Body of pancreas (tissue), 4 donors: ENCODE measurements around the gene NF2. TPM values are rescaled to one million over a fixed set of nuclear protein-coding genes. Genes with fewer than 3 reads are reported as not detected.

Experiments used
- ATAC-seq: fragments of 150-250 bp; one replicate; pipeline ENCODE4 v1.9.1; 2016
- DNase-seq, 4 donors: peaks; one replicate each; pipeline ENCODE4 v3.0.0-alpha.2; 2019
- H3K27ac ChIP-seq, 4 donors: fragments of 200-600 bp; sonication (generic); 1 replicate in 3 of 4; 2 replicates in 1 of 4; pipeline versions ENCODE4 v1.5.1 to v1.6.1; 2016 to 2019; ENCODE audit warnings: mild to moderate bottlenecking in 1 of 4, mixed read lengths in 1 of 4, moderate library complexity in 1 of 4
- H3K27me3 ChIP-seq, 2 donors: fragments of 200-600 bp; sonication (generic); one replicate each; pipeline ENCODE4 v1.6.0; 2016; ENCODE audit warnings: mild to moderate bottlenecking in 1 of 2
- H3K36me3 ChIP-seq, 2 donors: fragments of 200-600 bp; sonication (generic); replicated peaks in 1 of 2; 2 replicates each; pipeline ENCODE4 v1.5.1; 2016; ENCODE audit warnings: low read depth in 2 of 2; ENCODE audit not compliant: insufficient read depth in 1 of 2
- H3K4me1 ChIP-seq: fragments of 200-600 bp; sonication (generic); one replicate; pipeline ENCODE4 v1.6.0; 2016
- H3K4me3 ChIP-seq, 2 donors: fragments of 200-600 bp; sonication (generic); 1 replicate in 1 of 2; 2 replicates in 1 of 2; pipeline ENCODE4 v1.5.1; 2016 to 2019
- H3K9me3 ChIP-seq, 3 donors: fragments of 200-600 bp; sonication (generic); 1 replicate in 2 of 3; 2 replicates in 1 of 3; pipeline ENCODE4 v1.5.1; 2016
- POLR2A ChIP-seq, 3 donors: fragments of 450-650 bp; IDR thresholded peaks; one replicate each; pipeline ENCODE4 v1.6.1; 2016; ENCODE audit warnings: antibody characterized with exemption in 3 of 3, mild to moderate bottlenecking in 2 of 3
- WGBS, 2 donors: methylation state at CpG; one replicate each; pipeline ENCODE4 v1.1.5; 2017; 5-methylcytosine and 5-hydroxymethylcytosine counted together
- intact Hi-C: fragments of 100-400 bp; cut with DNase I; formaldehyde crosslinking; loops from one replicate; pipeline ENCODE4 v1.15.1; 2023
- total RNA-seq, 2 donors: library from RNA; depleted of rRNA; stranded (reverse); fragments of >200 nt; gene quantifications; one replicate each; pipeline ENCODE4 v1.1.0, GENCODE V29; 2016
- TF ChIP-seq, protein P1 (sequence below), 7 experiments: fragments of 450-650 bp in 4 of 7; fragments of 200-600 bp in 3 of 7; sonication (generic) in 3 of 7; IDR thresholded peaks; one replicate each; pipeline ENCODE4 v1.5.1; 2016 to 2019; ENCODE audit warnings: antibody characterized with exemption in 7 of 7

The NF2 gene
- total RNA-seq, 2 donors from 2014 or later = 21.4 to 26.5 TPM

DNA sequence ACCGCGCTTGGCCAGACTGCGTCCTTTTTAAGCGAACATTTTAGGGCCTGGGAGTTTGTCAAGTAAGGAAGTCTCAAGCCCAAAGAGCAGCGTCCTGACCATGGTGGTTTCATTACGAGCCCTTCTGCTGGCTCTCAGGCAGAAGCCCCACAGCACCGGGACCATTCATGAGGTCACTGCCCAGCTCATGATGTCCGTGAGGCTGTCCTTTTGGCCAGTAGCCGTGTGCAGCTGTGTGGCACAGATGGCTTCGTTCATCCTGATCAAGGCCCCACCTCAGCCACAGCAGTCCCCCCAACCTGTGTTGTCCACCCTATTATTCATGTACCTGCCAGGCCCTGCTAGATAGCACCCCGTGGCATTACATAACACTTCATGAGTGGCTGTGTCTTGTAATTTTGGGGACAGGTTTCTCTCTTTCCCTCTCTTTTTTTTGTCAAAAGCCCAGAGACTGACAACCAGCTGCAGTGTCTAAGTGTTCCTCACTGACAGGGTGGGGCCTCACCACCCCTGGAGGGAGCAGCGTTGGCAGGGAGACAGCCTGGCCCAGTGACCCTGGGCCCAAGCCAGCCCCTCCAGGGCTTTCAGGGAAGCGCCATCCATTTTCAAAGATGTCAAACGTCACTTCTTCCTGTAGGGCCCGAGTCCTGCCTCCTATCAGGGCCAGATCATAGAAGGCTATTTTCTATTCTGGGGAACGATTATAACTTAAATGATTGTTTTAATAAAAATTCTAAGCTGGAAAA, 94.6 kb downstream of the NF2 start:
- whole genome bisulfite sequencing, 2 donors = 82 to 88% methylated on average over 11 to 16 of the region's 16 CpGs
- Histone ChIP-seq H3K36me3 (peaks cover 0 to 2% of the 10 kb centered on the region in 2 donors), H3K27ac (no peak overlapping the region), H3K27me3 (no peaks in the 10 kb centered on the region), H3K4me1 (peaks cover 16% of the 10 kb centered on the region), H3K9me3 (no peaks in the 10 kb centered on the region), H3K4me3 (no peak overlapping the region)
- intact Hi-C loops = loop anchor here (10.0 kb wide), 1 partner anchor 307 kb away; no protein-coding TSS in a partner anchor
- ATAC-seq = no peak
- TF ChIP-seq, protein P1, sequence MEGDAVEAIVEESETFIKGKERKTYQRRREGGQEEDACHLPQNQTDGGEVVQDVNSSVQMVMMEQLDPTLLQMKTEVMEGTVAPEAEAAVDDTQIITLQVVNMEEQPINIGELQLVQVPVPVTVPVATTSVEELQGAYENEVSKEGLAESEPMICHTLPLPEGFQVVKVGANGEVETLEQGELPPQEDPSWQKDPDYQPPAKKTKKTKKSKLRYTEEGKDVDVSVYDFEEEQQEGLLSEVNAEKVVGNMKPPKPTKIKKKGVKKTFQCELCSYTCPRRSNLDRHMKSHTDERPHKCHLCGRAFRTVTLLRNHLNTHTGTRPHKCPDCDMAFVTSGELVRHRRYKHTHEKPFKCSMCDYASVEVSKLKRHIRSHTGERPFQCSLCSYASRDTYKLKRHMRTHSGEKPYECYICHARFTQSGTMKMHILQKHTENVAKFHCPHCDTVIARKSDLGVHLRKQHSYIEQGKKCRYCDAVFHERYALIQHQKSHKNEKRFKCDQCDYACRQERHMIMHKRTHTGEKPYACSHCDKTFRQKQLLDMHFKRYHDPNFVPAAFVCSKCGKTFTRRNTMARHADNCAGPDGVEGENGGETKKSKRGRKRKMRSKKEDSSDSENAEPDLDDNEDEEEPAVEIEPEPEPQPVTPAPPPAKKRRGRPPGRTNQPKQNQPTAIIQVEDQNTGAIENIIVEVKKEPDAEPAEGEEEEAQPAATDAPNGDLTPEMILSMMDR (IDR thresholded peaks at IDR 0.05) = no peak
- TF ChIP-seq POLR2A (IDR thresholded peaks at IDR 0.05) = no peak
- DNase-seq = no peak

DNA sequence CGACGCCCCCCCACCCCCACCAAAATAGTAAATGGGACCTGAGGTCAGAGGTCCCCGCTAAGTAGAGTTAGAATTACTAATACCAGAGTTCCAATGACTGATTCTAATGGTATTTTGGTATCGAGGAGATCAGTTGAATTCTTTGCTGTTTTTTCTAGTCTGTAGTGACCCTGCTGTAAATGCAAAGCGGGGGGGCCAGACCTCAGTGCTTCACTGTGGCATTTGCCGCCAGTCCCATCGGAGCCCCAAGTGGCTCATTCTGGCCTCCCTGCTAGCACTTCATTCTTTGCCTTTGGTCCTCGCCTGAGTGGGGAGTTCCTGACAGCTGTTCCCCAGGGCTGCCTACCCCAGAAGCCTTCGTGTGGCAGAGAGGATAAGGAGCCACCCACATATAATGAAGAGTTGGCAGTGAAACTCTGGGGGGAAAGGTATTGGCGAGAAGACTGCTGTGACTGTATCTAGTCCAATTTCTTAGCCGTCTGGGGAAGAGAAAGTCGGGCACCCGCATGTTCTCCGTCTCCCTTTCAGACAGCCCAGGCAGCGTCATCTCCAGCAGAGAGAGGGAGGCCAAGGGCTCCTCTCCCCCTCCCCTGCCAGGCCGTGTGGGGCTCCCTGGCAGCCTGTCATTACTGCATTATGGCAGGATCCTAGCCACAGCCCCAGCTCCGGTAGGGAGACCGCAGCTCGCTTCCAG, 96.9 kb downstream of the NF2 start:
- ATAC-seq (no peak), DNase-seq (no peak)
- Histone ChIP-seq H3K4me1 (peaks cover 26% of the 10 kb centered on the region), H3K4me3 (no peak overlapping the region), H3K36me3 (no peaks in the 10 kb centered on the region), H3K9me3 (no peaks in the 10 kb centered on the region), H3K27me3 (no peaks in the 10 kb centered on the region), H3K27ac (no peak overlapping the region)
- TF ChIP-seq, protein P1 (IDR thresholded peaks at IDR 0.05) = no peak
- no peak for TF ChIP-seq POLR2A (IDR thresholded peaks at IDR 0.05)
- 54 to 74% methylated on average over 16 to 18 of the region's 19 CpGs for WGBS, 2 donors
- intact Hi-C loops = no loop called here

DNA sequence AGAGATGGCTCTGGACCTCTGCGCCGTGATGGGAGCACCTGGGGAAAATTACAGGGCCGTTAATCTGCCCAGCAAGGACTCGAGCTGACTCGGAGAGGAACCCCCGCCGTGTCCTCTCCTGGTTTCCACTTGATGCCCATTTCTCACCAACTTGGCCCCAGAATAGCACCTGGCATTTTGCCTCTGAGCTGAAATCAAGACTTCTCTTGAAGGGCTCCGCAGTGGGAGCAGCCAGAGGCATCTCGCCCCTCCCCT, 97.4 kb downstream of the NF2 start:
- DNase-seq (peak in 1 of 4 donors; percentile 16), ATAC-seq (no peak)
- intact Hi-C loops = no loop called here
- Histone ChIP-seq H3K27ac (peak overlapping the region in 1 of 4 donors; percentile 2), H3K4me1 (peaks cover 26% of the 10 kb centered on the region), H3K27me3 (no peaks in the 10 kb centered on the region), H3K4me3 (no peak overlapping the region), H3K9me3 (no peaks in the 10 kb centered on the region), H3K36me3 (no peaks in the 10 kb centered on the region)
- TF ChIP-seq, protein P1 (IDR thresholded peaks at IDR 0.05) = no peak
- TF ChIP-seq POLR2A (IDR thresholded peaks at IDR 0.05) = no peak
- 39 to 100% methylated on average over 1 to 8 of the region's 9 CpGs for WGBS, 2 donors

DNA sequence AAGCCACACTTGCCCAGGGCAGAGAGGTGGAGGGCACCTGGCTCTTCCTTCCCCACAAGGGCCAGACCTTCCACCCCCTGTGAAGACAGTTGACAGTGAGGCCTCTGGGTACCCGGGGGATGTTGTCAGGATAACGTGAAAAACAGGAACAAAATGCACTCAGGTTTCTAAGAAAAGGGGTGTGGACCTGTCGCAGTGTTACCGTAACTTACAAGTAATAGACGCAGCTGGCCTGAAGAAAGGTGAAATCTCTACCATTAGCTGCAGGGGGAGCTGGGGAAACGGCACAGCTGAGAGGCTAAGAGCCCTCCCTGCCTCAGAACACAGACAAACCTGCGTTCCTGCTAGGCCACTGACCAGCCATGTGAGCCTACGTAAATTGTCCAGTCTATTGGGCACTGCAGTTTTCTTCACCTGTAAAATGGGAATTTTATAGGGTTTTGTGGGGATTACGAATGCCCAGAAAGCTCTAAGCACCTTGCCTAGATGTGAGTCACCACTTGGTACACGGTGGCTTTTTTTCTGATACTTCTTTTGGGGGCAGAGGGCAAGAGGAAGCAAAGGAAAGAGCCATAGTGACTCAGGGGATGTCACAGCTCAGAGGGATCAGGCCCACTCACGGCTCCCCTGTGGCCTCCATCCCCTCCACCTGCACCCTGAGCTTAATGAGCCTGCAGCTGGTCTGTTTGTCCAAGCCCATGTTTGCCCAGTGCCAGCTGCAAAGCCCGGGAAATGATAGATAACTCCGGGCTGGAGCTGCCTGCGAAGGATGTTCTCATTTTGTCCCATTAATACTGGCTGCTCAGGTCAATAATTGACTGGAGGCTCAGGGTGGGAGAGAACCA, 97.9 kb downstream of the NF2 start:
- no peaks in the 10 kb centered on the region for H3K9me3 ChIP-seq
- DNase-seq (peak in 3 of 4 donors; percentile 41 to 49 (median 49)), ATAC-seq (peak; percentile 36)
- no peaks in the 10 kb centered on the region for H3K36me3 ChIP-seq
- no peak overlapping the region for H3K4me3 ChIP-seq
- H3K4me1 ChIP-seq = peaks cover 26% of the 10 kb centered on the region
- H3K27me3 ChIP-seq = no peaks in the 10 kb centered on the region
- TF ChIP-seq POLR2A (IDR thresholded peaks at IDR 0.05) = peak in 1 of 3 donors; percentile 22
- TF ChIP-seq, protein P1 (IDR thresholded peaks at IDR 0.05) = peak in 4 of 7 experiments; percentile 17 to 37 (median 23)
- peak overlapping the region in 2 of 4 donors; percentile 2 to 21 for H3K27ac ChIP-seq
- 19 to 26% methylated on average over 14 of the region's 14 CpGs for WGBS, 2 donors
- intact Hi-C loops = no loop called here
